Measurements from ENCODE around the gene CUL1.

- TF ChIP-seq CTCF (IDR thresholded peaks at IDR 0.05; ENCODE audit: low read depth, low read length, poor library complexity, severe bottlenecking) (no peak), EZH2phosphoT487 (IDR thresholded peaks at IDR 0.05; ENCODE audit: borderline replicate concordance, low read length) (no peak)
Measured at GRCh38 chr7:148711191-148712102, 12.7 kb downstream of the CUL1 start.
